Activated naive CD8-positive, alpha-beta T cell treated with anti-CD3 and anti-CD28 coated beads, Interleukin-2, amount 50 U/mL, for 16 hours (primary cell): ENCODE results near the gene RPL6.
"Not testable (repeated sequence)": the region's sequence is repeated elsewhere in the genome, so short reads cannot be mapped to it uniquely, and the experiment has no call there.

Experiments
- DNase-seq: peaks from one replicate; pipeline ENCODE4 v3.0.0-alpha.2; 2020; ENCODE audit warnings: low read depth, low spot score

Gene RPL6

DNA sequence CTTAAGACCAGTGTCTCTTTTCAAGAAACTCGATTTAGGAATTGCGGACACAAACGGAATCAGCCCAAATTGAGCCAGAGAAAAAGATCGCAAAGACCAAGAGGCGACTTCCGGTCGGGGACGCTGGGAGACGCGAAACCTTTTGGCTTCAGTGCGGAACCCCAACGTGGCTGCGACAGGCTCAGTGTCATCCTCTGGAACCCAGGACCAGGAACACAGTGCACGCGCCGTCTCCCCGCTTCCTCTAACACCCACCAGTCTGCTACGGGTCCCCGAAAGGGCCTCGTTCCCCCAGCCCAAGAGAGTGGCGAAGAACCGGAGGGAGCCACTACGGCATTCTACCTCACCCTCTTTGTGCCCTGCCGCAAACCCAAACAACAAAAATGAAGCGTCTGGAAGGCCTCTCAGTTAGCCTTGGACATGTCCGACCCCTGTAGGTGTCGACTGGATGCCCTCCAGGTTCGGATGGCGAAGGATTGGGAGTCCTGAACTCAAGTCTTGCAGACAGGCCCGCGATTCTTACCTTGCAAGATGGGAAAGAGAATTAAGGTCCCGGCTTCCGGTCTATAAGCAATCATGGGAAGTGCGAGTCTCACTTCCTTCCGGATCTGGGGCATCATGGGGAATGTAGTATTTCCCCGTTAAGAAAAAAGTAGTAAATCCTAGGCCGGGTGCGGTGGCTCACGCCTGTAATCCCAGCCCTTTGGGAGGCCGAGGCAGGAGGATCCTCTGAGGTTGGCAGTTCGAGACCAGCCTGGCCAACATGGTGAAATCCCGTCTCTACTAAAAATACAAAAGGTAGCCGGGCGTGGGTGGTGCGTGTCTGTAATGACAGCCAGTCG, at the start of gene RPL6:
RPL6 (minus strand) TSS at position 542 of the 842 bp plus-strand sequence. CDS start 949 bp downstream, outside the sequence.
- DNase-seq, result peak; percentile 56

DNA sequence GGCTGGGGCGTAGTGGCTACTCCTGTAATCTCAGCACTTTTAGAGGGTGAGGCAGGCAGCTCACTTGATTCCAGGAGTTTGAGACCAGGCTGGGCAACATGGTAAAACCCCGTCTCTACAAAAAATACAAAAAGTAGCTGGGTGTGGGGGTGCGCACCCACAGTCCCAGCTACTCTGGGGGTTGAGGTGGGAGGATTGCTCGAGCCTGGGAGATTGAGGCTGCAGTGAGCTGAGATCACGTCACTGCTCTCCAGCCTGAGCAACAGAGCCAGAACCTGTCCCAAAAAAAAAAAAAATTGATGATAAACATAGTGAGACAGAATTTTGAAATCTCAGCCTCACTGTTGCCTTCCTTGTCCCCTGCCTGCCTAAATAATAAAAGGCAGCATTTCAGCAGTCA, 49.3 kb upstream of the RPL6 start:
- no peak for DNase-seq

DNA sequence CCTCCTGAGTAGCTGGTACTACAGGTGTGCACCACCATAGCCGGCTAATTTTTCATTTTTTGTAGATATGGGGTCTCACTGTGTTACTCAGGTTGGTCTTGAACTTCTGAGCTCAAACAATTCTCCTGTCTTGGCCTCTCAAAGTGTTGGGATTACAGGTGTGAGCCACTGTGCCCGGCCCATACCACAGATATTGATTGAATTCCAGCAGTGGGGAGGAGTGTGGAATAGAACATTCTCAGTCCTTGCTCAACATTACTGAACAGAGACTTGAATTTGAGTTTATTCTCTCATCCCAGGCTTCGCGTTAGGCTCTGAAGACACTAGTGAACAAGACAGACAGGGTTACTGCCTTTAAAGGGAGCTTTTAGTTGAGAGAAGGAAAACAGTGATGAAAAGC, 48.9 kb upstream of the RPL6 start:
- DNase-seq, result no peak

DNA sequence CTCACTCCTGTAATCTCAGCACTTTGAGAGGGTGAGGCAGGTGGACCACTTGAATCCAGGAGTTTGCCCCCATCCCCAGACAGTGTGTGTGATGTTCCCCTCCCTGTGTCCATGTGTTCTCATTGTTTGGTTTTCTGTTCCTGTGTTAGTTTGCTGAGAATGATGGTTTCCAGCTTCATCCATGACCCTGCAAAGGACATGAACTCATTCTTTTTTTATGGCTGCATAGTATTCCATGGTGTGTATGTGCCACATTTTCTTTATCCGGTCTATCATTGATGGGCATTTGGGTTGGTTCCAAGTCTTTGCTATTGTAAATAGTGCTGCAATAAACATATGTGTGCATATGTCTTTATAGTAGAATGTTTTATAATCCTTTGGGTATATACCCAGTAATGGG, 47.7 kb upstream of the RPL6 start:
- not testable (repeated sequence) for DNase-seq

DNA sequence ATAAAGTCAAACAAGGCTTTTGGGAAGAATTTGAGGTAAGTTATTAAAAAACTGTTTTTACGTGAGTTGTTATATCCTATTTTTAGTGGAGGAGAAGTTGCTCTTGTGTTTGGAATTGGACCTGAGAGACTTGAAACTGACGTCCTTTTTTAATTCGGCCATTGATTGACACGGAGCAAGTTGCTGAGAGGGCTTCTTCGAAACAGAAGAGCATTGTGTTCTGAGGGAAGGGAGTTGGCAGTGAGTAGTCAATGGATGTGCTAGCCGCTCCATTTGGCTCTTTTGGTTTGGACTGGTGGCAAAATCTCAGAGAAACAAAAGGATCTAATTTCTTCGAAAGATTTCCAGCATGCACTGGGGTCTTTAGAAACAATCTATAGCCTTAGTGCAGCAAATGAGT, 46.6 kb upstream of the RPL6 start:
- DNase-seq, result no peak

DNA sequence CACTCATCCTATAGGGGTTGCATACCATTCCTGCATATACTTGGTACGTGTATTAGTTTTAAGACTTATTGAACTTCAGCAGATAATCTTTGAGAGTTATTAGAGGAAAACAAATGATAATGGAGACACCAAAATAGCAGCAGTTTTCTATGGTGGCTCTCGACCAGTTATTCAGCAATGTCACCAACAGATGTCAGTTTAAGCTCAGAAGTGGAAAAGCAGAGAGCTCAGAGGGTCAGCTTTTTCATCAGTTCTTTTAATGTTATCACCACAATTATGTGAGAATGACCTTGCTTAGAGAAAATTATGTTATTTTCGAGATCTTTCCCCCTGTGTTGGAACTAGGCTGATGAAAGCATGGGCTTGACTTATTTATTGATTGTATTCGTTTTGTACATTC, 41.3 kb upstream of the RPL6 start:
- no peak for DNase-seq

DNA sequence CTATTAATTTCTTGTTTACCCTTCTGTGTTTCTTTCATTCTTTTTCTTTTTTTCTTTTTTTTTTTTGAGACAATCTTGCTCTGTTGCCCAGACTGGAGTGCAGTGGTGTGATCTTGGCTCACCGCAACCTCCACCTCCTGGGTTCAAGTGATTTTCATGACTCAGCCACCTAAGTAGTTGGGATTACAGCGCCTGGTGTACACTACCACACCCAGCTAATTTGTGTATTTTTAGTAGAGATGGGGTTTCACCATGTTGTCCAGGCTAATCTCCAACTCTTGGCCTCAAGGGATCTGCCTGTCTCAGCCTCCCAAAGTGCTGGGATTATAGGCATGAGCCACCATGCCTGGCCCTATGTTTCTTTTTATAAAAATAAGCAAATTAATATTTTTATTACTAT, 38.8 kb upstream of the RPL6 start:
- not testable (repeated sequence) for DNase-seq

DNA sequence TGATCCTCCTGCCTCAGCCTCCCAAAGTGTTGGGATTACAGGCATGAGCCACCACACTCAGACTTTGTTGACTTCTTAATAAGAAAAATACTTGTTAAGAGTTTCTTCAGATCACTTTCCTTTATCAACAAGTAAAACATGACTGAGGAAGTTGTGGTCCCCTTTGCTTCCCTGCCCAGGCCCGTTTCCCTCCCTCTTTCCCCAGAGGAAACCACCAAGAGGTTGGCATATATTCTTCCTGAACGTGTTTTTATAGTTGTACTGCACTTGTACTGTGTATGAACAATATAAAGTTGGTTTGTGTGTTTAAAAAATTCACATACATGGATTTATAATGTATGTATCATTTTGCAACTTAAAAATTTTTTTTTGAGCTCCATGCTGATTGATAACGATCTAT, 37.7 kb upstream of the RPL6 start:
- DNase-seq, result no peak

DNA sequence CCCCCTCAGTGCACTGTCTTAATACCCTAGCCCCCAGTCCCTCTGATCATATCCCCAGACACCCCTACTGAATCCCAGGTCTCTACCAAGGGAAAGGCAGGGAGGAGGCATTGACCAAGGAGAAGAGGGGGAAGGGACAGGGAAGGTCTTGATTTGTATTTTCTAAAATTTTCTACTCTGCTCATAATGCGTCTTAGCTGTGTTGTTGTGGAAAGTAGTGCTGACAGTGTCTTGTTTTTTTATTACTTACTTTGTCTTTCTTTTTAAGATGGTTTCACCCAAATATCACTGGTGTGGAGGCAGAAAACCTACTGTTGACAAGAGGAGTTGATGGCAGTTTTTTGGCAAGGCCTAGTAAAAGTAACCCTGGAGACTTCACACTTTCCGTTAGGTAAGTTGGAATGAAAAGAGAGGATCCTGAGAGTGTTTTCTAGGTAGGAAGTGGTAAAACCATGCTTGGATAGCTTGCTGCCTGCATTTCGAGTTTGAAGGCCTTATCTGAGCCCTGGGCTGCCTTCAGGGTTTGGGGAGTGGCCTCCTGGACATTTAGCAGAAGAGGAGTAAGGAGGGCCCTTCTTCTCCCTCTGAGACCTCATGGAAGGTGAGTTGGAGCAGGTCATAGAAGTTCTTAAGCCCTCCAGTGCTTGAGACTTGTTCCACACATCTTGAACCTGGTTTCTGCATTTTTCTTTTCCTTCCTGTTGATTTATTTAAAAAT, 36.8 kb upstream of the RPL6 start:
- DNase-seq, result no peak

DNA sequence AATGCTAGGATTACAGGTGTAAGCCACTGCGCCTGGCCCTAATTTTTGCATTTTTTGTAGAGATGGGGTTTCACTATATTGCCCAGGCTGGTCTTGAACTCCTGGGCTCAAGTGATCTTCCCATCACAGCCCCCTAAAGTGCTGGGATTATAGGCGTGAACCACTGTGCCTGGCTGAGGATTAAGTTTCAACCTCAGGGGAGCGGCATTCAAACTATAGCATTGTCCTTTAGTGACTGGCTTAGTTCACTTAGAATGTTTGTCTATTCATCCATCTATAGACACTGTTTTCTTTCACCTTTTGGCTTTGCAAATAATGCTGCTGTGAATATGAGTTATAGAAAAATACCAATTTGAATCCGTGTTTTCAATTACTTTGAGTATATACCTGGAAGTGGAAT, 34.5 kb upstream of the RPL6 start:
- no peak for DNase-seq

DNA sequence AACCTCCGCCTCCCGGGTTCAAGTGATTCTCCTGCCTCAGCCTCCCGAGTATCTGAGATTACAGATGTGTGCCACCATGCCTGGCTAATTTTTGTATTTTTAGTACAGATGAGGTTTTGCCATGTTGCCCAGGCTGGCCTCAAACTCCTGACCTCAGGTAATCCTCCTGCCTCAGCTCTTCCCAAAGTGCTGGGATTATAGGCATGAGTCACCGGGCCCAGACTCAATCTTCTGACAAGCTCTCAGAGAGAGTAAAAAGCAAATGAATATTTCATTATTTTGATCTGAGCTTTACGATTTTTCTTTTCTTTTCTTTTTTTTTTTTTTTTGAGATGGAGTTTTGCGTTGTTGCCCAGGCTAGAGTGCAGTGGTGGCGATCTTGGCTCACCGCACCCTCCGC, 31.2 kb upstream of the RPL6 start:
- DNase-seq, result not testable (repeated sequence)

DNA sequence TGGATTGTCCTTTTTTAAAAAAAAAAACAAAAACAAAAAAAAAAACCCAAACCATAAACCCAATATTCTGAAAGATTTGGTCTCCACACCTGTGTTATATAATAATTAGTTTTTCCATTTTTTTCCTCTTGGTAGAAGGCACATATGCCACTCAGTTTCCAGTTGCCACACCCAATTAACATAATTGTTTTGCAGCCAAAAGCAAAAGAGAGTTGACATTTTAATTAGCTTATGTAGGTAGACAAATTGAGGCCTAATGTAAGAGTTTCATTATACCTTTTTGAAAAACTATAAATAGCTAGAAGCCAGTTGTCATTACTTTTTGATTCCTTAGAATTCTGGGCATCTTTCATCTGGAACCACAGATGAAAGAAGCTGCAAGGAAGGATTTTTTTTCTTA, 30.4 kb upstream of the RPL6 start:
- no peak for DNase-seq

DNA sequence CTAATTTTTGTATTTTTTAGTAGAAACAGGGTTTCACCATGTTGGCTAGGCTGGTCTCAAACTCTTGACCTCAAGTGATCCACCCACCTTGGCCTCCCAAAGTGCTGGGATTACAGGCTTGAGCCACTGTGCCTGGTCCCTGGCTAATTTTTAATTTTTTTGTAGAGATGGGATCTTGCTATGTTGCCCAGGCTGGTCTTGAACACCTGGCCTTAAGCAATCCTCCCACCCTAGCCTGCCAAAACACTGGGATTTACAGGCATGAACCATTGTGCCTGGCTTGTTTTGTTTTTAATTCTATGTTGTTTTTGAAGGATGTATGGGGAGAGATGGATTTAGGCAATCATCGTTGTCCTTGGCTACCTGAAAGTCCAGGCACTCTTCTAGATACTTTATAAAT, 29.2 kb upstream of the RPL6 start:
- DNase-seq, result not testable (repeated sequence)

DNA sequence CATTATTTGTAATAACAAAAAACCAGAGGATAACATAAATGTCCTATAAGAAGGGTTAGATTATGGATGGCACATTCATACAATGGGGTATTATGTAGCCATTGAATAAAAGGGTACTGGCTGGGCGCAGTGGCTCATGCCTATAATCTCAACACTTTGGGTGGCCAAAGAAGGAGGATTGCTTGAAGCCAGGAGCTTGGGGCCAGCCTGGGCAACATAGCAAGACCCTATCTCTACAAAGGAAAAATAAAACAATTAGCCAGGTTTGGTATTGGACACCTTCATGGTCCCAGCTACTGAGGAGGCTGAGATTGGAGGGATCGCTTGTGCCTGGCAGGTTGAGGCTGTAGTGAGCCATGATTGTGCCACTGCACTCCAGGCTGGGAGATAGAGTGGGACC, 24.1 kb upstream of the RPL6 start:
- no peak for DNase-seq

DNA sequence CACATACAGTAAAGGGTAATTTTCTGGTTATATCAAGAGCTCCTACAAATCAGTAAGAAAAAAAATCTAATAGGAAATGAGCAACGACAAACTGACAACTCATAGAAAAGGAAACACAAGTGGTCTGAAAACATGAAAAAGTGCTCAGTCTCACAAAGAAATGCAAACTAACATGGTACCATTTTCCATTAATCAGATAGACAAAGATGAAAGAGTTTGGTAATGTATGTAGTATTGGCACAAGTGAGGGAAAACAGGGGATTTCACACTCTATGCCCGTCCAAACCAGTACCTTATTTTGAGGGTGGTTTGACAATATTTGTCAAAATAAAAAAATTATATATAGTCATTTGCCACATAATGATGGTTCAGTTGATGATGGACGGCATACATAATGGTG, 22.6 kb upstream of the RPL6 start:
- no peak for DNase-seq

DNA sequence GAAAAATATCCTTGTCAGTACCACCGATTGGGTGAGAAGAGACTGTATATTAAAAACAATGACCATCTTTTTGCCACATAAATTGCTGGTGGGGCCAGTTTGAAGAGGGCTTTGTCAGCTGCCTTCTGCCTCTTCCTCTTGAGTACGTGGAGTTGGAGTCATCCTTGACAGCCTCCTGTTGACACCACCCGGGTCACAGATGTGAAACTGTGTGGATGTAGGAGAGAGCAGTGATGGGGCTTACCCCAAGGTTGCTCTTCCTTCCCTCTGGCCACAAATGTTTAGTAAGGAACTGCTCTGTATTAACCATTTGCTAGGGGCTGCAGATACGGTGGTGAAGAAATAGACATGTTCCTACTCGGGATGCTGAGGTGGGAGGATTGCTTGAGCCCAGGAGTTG, 21.5 kb upstream of the RPL6 start:
- DNase-seq, result no peak

DNA sequence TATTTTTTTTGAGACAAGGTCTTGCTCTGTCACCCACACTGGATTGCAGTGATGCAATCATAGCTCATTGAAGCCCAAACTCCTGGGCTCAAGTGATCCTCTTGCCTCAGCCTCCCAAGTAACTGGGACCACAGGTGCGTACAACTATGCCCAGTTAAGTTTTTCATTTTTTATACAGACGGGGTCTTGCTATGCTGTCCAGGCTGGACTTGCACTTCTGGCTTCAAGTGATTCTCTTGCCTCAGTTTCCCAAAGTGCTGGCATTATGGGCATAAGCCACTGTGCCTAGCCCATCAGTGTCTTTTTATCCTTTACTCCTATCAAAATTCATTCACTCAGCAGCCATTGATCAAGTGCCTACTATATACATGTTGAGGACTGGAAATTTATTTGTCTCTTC, 18.4 kb upstream of the RPL6 start:
- no peak for DNase-seq

DNA sequence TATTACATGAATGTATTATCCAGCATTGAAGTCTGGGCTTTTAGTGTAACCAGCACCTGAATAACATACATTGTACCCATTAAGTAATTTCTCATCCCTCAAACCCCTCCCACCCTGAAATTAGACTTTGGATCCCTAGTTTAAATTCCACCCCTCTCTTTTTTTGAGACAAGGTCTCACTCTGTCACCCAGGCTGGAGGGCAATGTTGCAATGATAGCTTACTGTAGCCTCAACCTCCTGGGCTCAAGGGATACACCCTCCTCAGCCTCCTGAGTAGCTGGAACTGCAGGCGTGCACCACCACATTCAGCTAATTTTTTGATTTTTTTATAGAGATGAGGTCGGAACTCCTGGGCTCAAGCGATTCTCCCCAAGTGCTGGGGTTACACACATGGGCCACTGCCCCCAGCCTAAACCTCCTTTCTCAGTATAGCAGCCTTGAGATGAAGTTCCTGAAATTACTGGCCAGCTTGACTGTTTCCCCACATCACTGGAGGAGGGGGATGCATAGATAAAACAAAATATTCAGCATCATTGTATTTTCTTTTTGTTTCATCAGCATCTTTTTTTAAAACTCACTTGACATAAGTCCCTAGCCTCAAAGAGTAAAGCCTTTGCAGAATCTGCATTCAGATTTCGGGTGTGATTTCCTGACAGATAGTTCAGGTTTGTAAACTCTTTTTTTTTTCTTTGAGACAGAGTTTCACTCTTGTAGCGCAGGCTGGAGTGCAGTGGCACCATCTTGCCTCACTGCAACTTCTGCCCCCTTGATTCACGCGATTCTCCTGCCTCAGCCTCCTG, 16.4 kb upstream of the RPL6 start:
- no peak for DNase-seq

DNA sequence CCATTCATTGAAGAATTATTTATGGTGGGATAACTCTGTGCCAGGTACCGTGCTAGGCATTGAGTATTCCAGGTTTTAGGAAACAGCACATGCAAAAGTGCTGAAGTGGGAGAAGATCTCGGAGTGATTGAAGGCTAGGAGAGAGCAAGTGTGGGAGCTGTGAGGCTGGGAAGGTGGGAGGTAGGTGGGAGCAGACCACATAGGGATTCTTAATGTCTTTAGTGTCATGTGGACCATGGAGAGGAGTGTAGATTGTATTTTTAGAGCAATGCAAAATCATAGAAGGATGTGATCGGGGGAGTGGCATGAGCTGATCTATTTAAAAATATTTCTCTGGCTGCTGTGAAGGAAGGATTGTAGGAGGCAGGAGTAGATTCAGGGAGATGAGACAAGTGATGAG, 14.7 kb upstream of the RPL6 start:
- DNase-seq, result no peak

DNA sequence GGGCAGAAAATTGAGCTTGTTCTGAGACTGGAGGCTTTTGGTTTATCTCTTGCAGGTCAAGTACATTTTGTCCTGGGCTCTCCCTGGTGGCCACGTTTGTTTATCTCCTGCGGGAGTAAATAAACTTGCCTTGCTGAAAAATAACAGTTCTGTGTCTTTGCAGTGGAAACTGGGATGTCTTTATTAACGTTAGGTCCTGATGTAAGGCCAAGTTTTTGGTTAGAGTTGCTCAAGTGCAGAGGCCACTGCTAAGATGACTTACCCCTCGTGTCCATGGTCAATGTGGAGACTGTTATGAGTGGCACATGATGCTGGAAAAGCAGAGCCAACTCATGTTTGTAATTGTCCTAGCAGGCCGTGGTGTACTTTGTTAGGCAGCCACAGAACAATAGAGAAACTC, 13.1 kb upstream of the RPL6 start:
- DNase-seq, result no peak

DNA sequence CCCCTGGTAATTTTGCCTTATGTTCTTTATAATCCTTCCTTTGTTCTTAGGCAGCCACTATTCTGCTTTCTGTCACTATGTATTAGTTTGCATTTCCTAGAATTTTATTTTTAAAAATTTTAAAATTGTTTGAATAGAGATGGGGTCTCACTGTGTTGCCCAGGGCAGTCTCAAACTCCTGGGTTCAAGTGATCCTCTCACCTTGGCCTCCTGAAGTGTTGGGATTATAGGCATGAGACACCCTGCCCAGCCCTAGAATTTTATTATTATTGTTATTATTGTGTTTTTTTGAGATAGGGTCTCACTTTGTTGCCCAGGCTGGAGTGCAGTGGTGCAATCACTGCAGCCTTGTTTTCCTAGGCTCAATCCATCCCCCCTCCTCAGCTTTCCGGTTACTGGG, 12.0 kb upstream of the RPL6 start:
- DNase-seq, result no peak

DNA sequence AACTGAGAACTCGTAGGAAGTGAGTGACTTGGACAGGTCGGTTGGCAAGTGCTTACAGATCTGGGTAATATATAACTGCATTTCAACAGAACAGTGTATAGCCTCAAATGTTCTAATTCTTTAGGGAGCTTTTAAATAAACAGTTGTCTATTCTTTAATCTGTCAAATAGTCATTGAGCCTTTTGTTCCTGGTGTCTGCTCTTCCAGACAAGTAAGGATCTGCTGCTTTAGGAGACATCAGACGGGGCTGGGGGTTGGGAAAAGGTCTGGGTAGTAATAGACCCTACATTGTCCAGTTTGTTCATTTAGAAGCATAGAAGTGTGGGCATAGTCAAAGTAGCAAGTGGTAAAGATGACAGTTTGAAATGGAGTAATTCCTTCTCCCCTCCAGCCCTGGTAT, 11.3 kb upstream of the RPL6 start:
- DNase-seq, result no peak
